LHCN-M2 (cell line): ENCODE results near the gene E2F7. TPM values are rescaled to one million over a fixed set of nuclear protein-coding genes. Genes with fewer than 3 reads are reported as not detected.

Experiments
- total RNA-seq: library from RNA; depleted of rRNA; stranded (reverse); fragments of >200 nt; gene quantifications from 2 replicates; pipeline ENCODE4 v1.2.3, GENCODE V29; 2014; rRNA removed

The E2F7 gene
- total RNA-seq, 1 experiment from 2014 or later, result 20.6 TPM

Other genes with a start within 250 kb of the E2F7 start
- gene CSRP2, start 186.6 kb downstream of the E2F7 start, total RNA-seq, result 65.0 and 68.5 TPM in 2 replicates